ENCODE results near the gene RILPL1. TPM values are rescaled to one million over a fixed set of nuclear protein-coding genes. Genes with fewer than 3 reads are reported as not detected.
"Not testable (repeated sequence)": the region's sequence is repeated elsewhere in the genome, so short reads cannot be mapped to it uniquely, and the experiment has no call there.

RILPL1 gene
- total RNA-seq, 3 donors from 2014 or later, result 2.5 to 17.8 (median 3.0) TPM

DNA sequence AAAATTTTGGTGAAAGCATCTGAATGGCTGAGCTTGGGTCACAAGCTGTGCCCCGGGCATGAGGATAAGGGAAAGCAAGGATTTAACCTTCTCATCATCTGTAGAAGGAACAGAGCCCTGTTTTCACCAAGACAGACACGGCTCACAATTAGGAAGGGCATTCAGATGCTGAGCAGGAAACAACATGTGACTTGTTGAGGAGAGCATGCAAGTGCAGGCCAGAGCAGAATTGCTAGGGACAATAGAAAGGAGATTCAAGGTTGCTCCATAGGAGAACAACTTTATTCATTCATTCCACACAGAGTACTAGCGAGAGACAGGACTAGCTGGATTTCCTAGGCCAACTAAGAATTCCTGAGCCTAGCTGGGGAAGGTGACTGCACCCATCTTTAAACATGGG lies 14.6 kb upstream of the RILPL1 start:
- DNase-seq, result no peak
- intact Hi-C loops (cut with DNase I, micrococcal nuclease), result no loop called here
- H3K4me3 ChIP-seq, result no peak overlapping the region
- no peaks in the 10 kb centered on the region for H3K36me3 ChIP-seq (ENCODE audit: low read depth)
- ATAC-seq, result no peak
- H3K9me3 ChIP-seq, result no peaks in the 10 kb centered on the region
- H3K4me1 ChIP-seq (ENCODE audit: low read depth), result no peaks in the 10 kb centered on the region
- TF ChIP-seq, protein P1, sequence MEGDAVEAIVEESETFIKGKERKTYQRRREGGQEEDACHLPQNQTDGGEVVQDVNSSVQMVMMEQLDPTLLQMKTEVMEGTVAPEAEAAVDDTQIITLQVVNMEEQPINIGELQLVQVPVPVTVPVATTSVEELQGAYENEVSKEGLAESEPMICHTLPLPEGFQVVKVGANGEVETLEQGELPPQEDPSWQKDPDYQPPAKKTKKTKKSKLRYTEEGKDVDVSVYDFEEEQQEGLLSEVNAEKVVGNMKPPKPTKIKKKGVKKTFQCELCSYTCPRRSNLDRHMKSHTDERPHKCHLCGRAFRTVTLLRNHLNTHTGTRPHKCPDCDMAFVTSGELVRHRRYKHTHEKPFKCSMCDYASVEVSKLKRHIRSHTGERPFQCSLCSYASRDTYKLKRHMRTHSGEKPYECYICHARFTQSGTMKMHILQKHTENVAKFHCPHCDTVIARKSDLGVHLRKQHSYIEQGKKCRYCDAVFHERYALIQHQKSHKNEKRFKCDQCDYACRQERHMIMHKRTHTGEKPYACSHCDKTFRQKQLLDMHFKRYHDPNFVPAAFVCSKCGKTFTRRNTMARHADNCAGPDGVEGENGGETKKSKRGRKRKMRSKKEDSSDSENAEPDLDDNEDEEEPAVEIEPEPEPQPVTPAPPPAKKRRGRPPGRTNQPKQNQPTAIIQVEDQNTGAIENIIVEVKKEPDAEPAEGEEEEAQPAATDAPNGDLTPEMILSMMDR (IDR thresholded peaks at IDR 0.05), result no peak

- DNase-seq (no peak), ATAC-seq (no peak)
- Histone ChIP-seq H3K4me1 (ENCODE audit: low read depth) (no peaks in the 10 kb centered on the region), H3K9me3 (no peaks in the 10 kb centered on the region), H3K4me3 (no peak overlapping the region), H3K36me3 (ENCODE audit: low read depth) (no peaks in the 10 kb centered on the region)
- TF ChIP-seq, protein P1 (IDR thresholded peaks at IDR 0.05), result no peak
- intact Hi-C loops (cut with DNase I, micrococcal nuclease), result no loop called here
Measured at GRCh38 chr12:123546281-123546680, 12.8 kb upstream of the RILPL1 start.

GRCh38 chr12:123543541-123543940 lies 10.0 kb upstream of the RILPL1 start:
- Histone ChIP-seq H3K36me3 (ENCODE audit: low read depth) (no peaks in the 10 kb centered on the region), H3K4me1 (ENCODE audit: low read depth) (no peaks in the 10 kb centered on the region), H3K9me3 (no peaks in the 10 kb centered on the region), H3K4me3 (no peak overlapping the region)
- DNase-seq (no peak), ATAC-seq (no peak)
- intact Hi-C loops (cut with DNase I, micrococcal nuclease), result no loop called here
- TF ChIP-seq, protein P1 (IDR thresholded peaks at IDR 0.05), result no peak

DNA sequence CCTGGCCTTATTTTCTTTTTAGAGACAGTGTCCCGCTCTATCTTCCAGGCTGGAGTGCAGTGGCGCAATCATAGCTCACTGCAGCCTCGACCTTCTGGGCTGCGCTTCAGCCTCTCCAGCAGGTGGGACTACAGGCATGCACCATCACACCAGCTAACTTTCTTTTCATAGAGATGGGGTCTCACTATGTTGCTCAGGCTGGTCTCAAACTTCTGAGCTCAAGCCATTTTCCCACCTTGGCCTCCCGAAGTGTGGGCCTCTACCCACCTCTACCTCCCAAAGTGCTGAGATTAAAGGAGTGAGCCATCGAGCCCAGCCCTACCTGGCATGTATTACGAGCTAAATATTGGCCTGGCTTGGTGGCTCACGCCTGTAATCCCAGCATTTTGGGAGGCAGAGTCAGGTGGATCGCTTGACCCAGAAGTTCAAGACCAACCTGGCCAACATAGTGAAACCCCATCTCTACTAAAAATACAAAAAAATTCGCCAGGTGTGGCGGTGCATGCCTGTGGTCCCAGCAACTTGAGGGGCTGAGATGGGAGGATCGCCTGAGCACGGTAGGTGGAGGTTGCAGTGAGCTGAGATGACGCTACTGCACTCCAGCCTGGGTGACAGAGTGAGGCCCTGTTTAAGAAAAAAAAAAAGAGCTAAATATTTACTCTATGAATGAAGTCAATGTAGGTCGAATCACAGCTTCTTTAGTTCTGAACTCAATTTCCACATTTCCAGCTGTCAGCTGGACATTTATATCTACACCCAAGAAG lies 7.6 kb upstream of the RILPL1 start:
- no peaks in the 10 kb centered on the region for H3K36me3 ChIP-seq (ENCODE audit: low read depth)
- no peak for ATAC-seq
- TF ChIP-seq, protein P1 (IDR thresholded peaks at IDR 0.05), result no peak
- intact Hi-C loops (cut with DNase I, micrococcal nuclease), result no loop called here
- no peak for DNase-seq
- H3K9me3 ChIP-seq, result no peaks in the 10 kb centered on the region
- no peaks in the 10 kb centered on the region for H3K4me1 ChIP-seq (ENCODE audit: low read depth)
- no peak overlapping the region for H3K4me3 ChIP-seq

DNA sequence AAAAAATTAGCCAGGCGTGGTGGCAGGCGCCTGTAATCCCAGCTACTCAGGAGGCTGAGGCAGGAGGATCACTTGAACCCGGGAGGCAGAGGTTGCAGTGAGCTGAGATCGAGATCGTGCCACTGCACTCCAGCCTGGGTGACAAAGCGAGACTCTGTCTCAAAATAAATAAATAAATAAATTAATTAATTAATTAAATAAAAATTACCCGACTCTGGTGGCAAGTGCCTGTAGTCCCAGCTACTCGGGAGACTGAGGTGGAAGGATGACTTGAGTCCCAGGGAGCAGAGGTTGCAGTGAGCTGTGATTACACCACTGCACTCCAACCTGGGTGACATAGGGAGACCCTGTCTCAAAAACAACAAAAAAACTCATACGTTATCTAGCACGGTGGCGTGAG lies 2.4 kb upstream of the RILPL1 start:
- intact Hi-C loops (cut with DNase I, micrococcal nuclease); DNase-seq: not testable (repeated sequence)

DNA sequence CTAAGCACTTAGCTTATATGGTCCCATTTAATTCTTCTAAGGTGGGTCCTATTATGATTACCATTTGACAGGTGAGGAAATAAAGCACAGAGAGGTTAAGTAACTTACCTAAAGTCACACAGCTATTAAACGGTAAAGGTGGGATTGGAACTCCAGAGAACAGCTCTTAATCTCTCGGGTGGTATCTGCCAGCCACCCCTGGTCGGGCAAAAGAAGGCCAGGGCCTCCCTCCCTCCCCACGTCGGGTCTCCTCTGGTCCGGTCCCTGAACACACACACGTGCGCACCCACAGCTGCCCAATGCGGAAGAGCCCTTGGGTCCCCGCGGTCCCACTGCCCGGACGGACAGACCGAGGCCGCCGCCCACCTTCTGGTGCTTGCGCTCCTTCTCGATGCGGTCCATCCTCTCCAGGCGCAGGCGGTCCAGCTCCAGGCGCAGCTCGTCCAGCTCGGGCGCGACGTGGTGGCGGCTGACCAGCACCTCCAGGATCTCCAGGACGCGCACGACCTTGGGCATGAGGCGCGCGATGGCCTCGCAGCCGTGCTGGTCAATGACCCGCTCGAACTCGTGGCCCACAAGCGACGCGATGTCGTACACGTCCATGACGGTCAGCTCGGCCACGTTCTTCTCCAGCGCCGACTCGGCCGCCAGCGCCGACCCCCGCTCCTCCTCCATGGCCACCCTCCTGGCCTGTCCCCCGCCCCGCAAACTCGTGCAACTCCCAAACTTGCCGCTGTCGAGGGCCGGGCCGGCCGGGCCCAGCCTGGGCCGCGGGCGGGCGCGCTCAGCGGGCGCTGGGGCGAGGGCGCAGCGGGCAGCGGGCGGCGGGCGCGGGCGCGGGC lies 490 bp downstream of the RILPL1 start:
- ATAC-seq (peak; percentile 51), DNase-seq (peak; percentile 19 to 66 (median 54))
- TF ChIP-seq, protein P1 (IDR thresholded peaks at IDR 0.05), result no peak
- Histone ChIP-seq H3K4me3 (peak overlapping the region; percentile 24), H3K36me3 (ENCODE audit: low read depth) (no peaks in the 10 kb centered on the region), H3K4me1 (ENCODE audit: low read depth) (peaks cover 14% of the 10 kb centered on the region), H3K9me3 (no peaks in the 10 kb centered on the region)
- intact Hi-C loops (cut with DNase I, micrococcal nuclease), result no loop called here

More for the DNA sequence above, 2.4 kb upstream of the RILPL1 start:
- H3K36me3 ChIP-seq (ENCODE audit: low read depth); ATAC-seq; H3K4me3 ChIP-seq; H3K9me3 ChIP-seq: not testable (repeated sequence)
- H3K4me1 ChIP-seq (ENCODE audit: low read depth), result peaks cover 14% of the 10 kb centered on the region

Data from mucosa of descending colon (tissue), 3 donors.